ENCODE results near the gene RGS17.
"Not testable (repeated sequence)": the region's sequence is repeated elsewhere in the genome, so short reads cannot be mapped to it uniquely, and the experiment has no call there.

The RGS17 gene

GRCh38 chr6:153000790-153001189 lies 130.3 kb downstream of the RGS17 start:
- H3K9ac ChIP-seq (ENCODE audit: low read depth in 1 of 2, low read length in 2 of 2); H3K27ac ChIP-seq (ENCODE audit: low read depth, low read length); H3K9me3 ChIP-seq (ENCODE audit: control insufficient read depth in 1 of 2, low read length in 2 of 2); H3K27me3 ChIP-seq (ENCODE audit: control insufficient read depth in 1 of 2, insufficient read depth in 2 of 2, low read length in 2 of 2): not testable (repeated sequence)
- peaks cover 6 to 15% of the 10 kb centered on the region in 2 donors for H3K36me3 ChIP-seq (ENCODE audit: control insufficient read depth in 1 of 2, insufficient read depth in 2 of 2, low read length in 2 of 2)
- peak overlapping the region; percentile 93 to 97 for H3K4me3 ChIP-seq (ENCODE audit: low read depth in 1 of 2, low read length in 2 of 2)
- H3K4me1 ChIP-seq (ENCODE audit: control insufficient read depth in 1 of 2, insufficient read depth in 2 of 2, low read length in 2 of 2): peaks cover 24 to 32% of the 10 kb centered on the region in 2 donors

DNA sequence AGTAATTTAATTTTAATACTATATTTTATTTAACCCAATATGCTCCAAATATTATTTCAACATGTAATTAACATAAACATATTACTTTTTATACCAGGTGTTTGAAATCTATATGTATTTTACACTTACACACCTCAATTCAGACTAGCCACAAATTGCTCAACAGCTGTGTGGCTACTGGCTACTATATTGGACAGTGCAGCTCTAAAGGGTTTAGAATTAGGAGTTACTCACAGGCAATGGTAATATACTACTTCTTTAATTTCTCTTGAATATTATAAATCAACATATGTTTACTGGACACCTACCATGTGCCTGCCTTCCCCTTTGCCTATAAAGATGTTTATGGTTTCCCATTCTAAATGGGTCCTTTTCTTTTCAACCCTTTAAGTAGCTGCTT lies 130.8 kb downstream of the RGS17 start:
- Histone ChIP-seq H3K4me3 (ENCODE audit: low read depth in 1 of 2, low read length in 2 of 2) (no peak overlapping the region), H3K36me3 (ENCODE audit: control insufficient read depth in 1 of 2, insufficient read depth in 2 of 2, low read length in 2 of 2) (peaks cover 6 to 15% of the 10 kb centered on the region in 2 donors), H3K4me1 (ENCODE audit: control insufficient read depth in 1 of 2, insufficient read depth in 2 of 2, low read length in 2 of 2) (peaks cover 24 to 32% of the 10 kb centered on the region in 2 donors), H3K27ac (ENCODE audit: low read depth, low read length) (no peak overlapping the region), H3K27me3 (ENCODE audit: control insufficient read depth in 1 of 2, insufficient read depth in 2 of 2, low read length in 2 of 2) (no peaks in the 10 kb centered on the region), H3K9me3 (ENCODE audit: control insufficient read depth in 1 of 2, low read length in 2 of 2) (no peaks in the 10 kb centered on the region), H3K9ac (ENCODE audit: low read depth in 1 of 2, low read length in 2 of 2) (no peak overlapping the region)

- H3K9me3 ChIP-seq (ENCODE audit: control insufficient read depth in 1 of 2, low read length in 2 of 2); H3K27me3 ChIP-seq (ENCODE audit: control insufficient read depth in 1 of 2, insufficient read depth in 2 of 2, low read length in 2 of 2); H3K27ac ChIP-seq (ENCODE audit: low read depth, low read length); H3K9ac ChIP-seq (ENCODE audit: low read depth in 1 of 2, low read length in 2 of 2); H3K4me3 ChIP-seq (ENCODE audit: low read depth in 1 of 2, low read length in 2 of 2): not testable (repeated sequence)
- Histone ChIP-seq H3K4me1 (ENCODE audit: control insufficient read depth in 1 of 2, insufficient read depth in 2 of 2, low read length in 2 of 2) (peaks cover 24 to 32% of the 10 kb centered on the region in 2 donors), H3K36me3 (ENCODE audit: control insufficient read depth in 1 of 2, insufficient read depth in 2 of 2, low read length in 2 of 2) (peaks cover 6 to 18% of the 10 kb centered on the region in 2 donors)
These were observed 131.5 kb downstream of the RGS17 start for GRCh38 chr6:152999538-152999937.

GRCh38 chr6:152993847-152994246 lies 137.2 kb downstream of the RGS17 start:
- Histone ChIP-seq H3K36me3 (ENCODE audit: control insufficient read depth in 1 of 2, insufficient read depth in 2 of 2, low read length in 2 of 2) (peaks cover 26 to 46% of the 10 kb centered on the region in 2 donors), H3K27ac (ENCODE audit: low read depth, low read length) (no peak overlapping the region), H3K9me3 (ENCODE audit: control insufficient read depth in 1 of 2, low read length in 2 of 2) (no peaks in the 10 kb centered on the region), H3K27me3 (ENCODE audit: control insufficient read depth in 1 of 2, insufficient read depth in 2 of 2, low read length in 2 of 2) (no peaks in the 10 kb centered on the region), H3K4me1 (ENCODE audit: control insufficient read depth in 1 of 2, insufficient read depth in 2 of 2, low read length in 2 of 2) (peaks cover 0 to 6% of the 10 kb centered on the region in 2 donors), H3K9ac (ENCODE audit: low read depth in 1 of 2, low read length in 2 of 2) (no peak overlapping the region), H3K4me3 (ENCODE audit: low read depth in 1 of 2, low read length in 2 of 2) (no peak overlapping the region)

DNA sequence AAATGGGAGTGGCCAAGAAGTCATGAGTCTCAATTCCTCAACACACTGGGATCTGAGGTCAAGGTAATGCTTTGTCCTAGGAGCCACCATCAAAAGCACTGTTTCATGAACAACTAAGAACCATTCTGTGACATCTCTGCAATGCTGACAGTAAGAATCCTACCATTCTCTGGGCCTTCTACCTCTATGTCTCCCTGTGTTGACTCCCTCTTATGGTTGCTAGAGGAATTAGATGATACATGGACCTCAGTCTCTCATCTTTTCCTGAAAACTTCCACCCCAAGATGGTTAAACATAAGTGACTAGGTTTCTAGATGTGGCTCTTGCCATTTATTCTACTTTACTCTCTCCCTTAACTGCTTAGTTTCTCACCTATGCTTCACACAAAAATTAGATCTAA lies 137.7 kb downstream of the RGS17 start:
- Histone ChIP-seq H3K9me3 (ENCODE audit: control insufficient read depth in 1 of 2, low read length in 2 of 2) (no peaks in the 10 kb centered on the region), H3K4me3 (ENCODE audit: low read depth in 1 of 2, low read length in 2 of 2) (no peak overlapping the region), H3K27ac (ENCODE audit: low read depth, low read length) (no peak overlapping the region), H3K27me3 (ENCODE audit: control insufficient read depth in 1 of 2, insufficient read depth in 2 of 2, low read length in 2 of 2) (no peaks in the 10 kb centered on the region), H3K36me3 (ENCODE audit: control insufficient read depth in 1 of 2, insufficient read depth in 2 of 2, low read length in 2 of 2) (peaks cover 26 to 46% of the 10 kb centered on the region in 2 donors), H3K9ac (ENCODE audit: low read depth in 1 of 2, low read length in 2 of 2) (no peak overlapping the region), H3K4me1 (ENCODE audit: control insufficient read depth in 1 of 2, insufficient read depth in 2 of 2, low read length in 2 of 2) (peaks cover 0 to 6% of the 10 kb centered on the region in 2 donors)

DNA sequence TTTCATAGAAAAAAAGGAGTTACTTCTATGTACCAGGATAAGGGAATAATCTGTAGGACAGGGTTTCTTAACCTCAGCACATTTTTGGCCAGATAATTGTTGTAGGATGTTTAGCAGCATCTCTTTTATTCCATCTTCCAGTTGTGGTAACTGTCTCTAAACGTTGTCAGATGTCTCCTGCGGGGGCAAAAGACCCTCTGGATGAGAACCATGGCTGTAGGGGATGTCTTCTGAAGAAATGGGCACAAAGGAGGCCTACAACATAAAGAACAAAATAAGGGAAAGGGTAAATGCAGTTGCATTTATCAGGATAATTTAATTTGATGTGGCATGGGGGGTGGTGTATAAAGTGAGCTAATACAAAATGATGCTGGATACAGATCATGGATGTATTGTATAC lies 144.1 kb downstream of the RGS17 start:
- Histone ChIP-seq H3K27ac (ENCODE audit: low read depth, low read length) (no peak overlapping the region), H3K27me3 (ENCODE audit: control insufficient read depth in 1 of 2, insufficient read depth in 2 of 2, low read length in 2 of 2) (no peaks in the 10 kb centered on the region), H3K9ac (ENCODE audit: low read depth in 1 of 2, low read length in 2 of 2) (no peak overlapping the region), H3K4me1 (ENCODE audit: control insufficient read depth in 1 of 2, insufficient read depth in 2 of 2, low read length in 2 of 2) (peaks cover 12% of the 10 kb centered on the region in 2 donors), H3K36me3 (ENCODE audit: control insufficient read depth in 1 of 2, insufficient read depth in 2 of 2, low read length in 2 of 2) (peaks cover 8 to 13% of the 10 kb centered on the region in 2 donors), H3K4me3 (ENCODE audit: low read depth in 1 of 2, low read length in 2 of 2) (no peak overlapping the region), H3K9me3 (ENCODE audit: control insufficient read depth in 1 of 2, low read length in 2 of 2) (no peaks in the 10 kb centered on the region)

GRCh38 chr6:152985300-152985699 lies 145.8 kb downstream of the RGS17 start:
- not testable (repeated sequence) for H3K9me3 ChIP-seq (ENCODE audit: control insufficient read depth in 1 of 2, low read length in 2 of 2); H3K36me3 ChIP-seq (ENCODE audit: control insufficient read depth in 1 of 2, insufficient read depth in 2 of 2, low read length in 2 of 2); H3K27me3 ChIP-seq (ENCODE audit: control insufficient read depth in 1 of 2, insufficient read depth in 2 of 2, low read length in 2 of 2); H3K4me3 ChIP-seq (ENCODE audit: low read depth in 1 of 2, low read length in 2 of 2); H3K27ac ChIP-seq (ENCODE audit: low read depth, low read length); H3K9ac ChIP-seq (ENCODE audit: low read depth in 1 of 2, low read length in 2 of 2)
- peaks cover 23% of the 10 kb centered on the region in 2 donors for H3K4me1 ChIP-seq (ENCODE audit: control insufficient read depth in 1 of 2, insufficient read depth in 2 of 2, low read length in 2 of 2)

GRCh38 chr6:152984513-152984872 lies 146.6 kb downstream of the RGS17 start:
- peak overlapping the region; percentile 43 to 82 for H3K9ac ChIP-seq (ENCODE audit: low read depth in 1 of 2, low read length in 2 of 2)

GRCh38 chr6:152983637-152984512 lies 147.2 kb downstream of the RGS17 start:
- Histone ChIP-seq H3K9ac (ENCODE audit: low read depth in 1 of 2, low read length in 2 of 2) (peak overlapping the region; percentile 82 to 91), H3K27ac (ENCODE audit: low read depth, low read length) (peak overlapping the region; percentile 87), H3K4me3 (ENCODE audit: low read depth in 1 of 2, low read length in 2 of 2) (peak overlapping the region; percentile 92 to 97)

More at GRCh38 chr6:152984513-152984872, 146.6 kb downstream of the RGS17 start:
- Histone ChIP-seq H3K27ac (ENCODE audit: low read depth, low read length) (no peak overlapping the region), H3K4me3 (ENCODE audit: low read depth in 1 of 2, low read length in 2 of 2) (peak overlapping the region; percentile 92 to 97), H3K36me3 (ENCODE audit: control insufficient read depth in 1 of 2, insufficient read depth in 2 of 2, low read length in 2 of 2) (peaks cover 0 to 3% of the 10 kb centered on the region in 2 donors), H3K27me3 (ENCODE audit: control insufficient read depth in 1 of 2, insufficient read depth in 2 of 2, low read length in 2 of 2) (no peaks in the 10 kb centered on the region), H3K4me1 (ENCODE audit: control insufficient read depth in 1 of 2, insufficient read depth in 2 of 2, low read length in 2 of 2) (peaks cover 23 to 26% of the 10 kb centered on the region in 2 donors), H3K9me3 (ENCODE audit: control insufficient read depth in 1 of 2, low read length in 2 of 2) (no peaks in the 10 kb centered on the region)

GRCh38 chr6:152982904-152983636 lies 148.0 kb downstream of the RGS17 start, which contains the start of gene FBXO5:
Gene FBXO5, minus strand, starts transcription at chr6:152983041. Its CDS starts 82 bp downstream, at chr6:152982959.
- peaks cover 23 to 26% of the 10 kb centered on the region in 2 donors for H3K4me1 ChIP-seq (ENCODE audit: control insufficient read depth in 1 of 2, insufficient read depth in 2 of 2, low read length in 2 of 2)
- H3K4me3 ChIP-seq (ENCODE audit: low read depth in 1 of 2, low read length in 2 of 2): peak within 1 kb of the TSS; percentile 92 to 97
- no peaks in the 10 kb centered on the region for H3K9me3 ChIP-seq (ENCODE audit: control insufficient read depth in 1 of 2, low read length in 2 of 2)
- H3K27ac ChIP-seq (ENCODE audit: low read depth, low read length): peak within 1 kb of the TSS; percentile 87
- H3K36me3 ChIP-seq (ENCODE audit: control insufficient read depth in 1 of 2, insufficient read depth in 2 of 2, low read length in 2 of 2): peaks cover 0 to 3% of the 10 kb centered on the region in 2 donors
- H3K27me3 ChIP-seq (ENCODE audit: control insufficient read depth in 1 of 2, insufficient read depth in 2 of 2, low read length in 2 of 2): no peaks in the 10 kb centered on the region
- peak within 1 kb of the TSS; percentile 82 to 91 for H3K9ac ChIP-seq (ENCODE audit: low read depth in 1 of 2, low read length in 2 of 2)

More at GRCh38 chr6:152983637-152984512, 147.2 kb downstream of the RGS17 start:
- Histone ChIP-seq H3K9me3 (ENCODE audit: control insufficient read depth in 1 of 2, low read length in 2 of 2) (no peaks in the 10 kb centered on the region), H3K4me1 (ENCODE audit: control insufficient read depth in 1 of 2, insufficient read depth in 2 of 2, low read length in 2 of 2) (peaks cover 23 to 26% of the 10 kb centered on the region in 2 donors), H3K27me3 (ENCODE audit: control insufficient read depth in 1 of 2, insufficient read depth in 2 of 2, low read length in 2 of 2) (no peaks in the 10 kb centered on the region), H3K36me3 (ENCODE audit: control insufficient read depth in 1 of 2, insufficient read depth in 2 of 2, low read length in 2 of 2) (peaks cover 0 to 3% of the 10 kb centered on the region in 2 donors)
